Peyer's patch (tissue), 4 donors: ENCODE measurements around the gene USPL1.

Experiments
- POLR2A ChIP-seq, 2 donors: fragments of 450-650 bp; IDR thresholded peaks; one replicate each; pipeline ENCODE4 v1.5.1; 2017; ENCODE audit warnings: antibody characterized with exemption in 2 of 2, mild to moderate bottlenecking in 2 of 2, moderate library complexity in 2 of 2
- TF ChIP-seq, protein P1 (sequence below), 6 experiments: fragments of 450-650 bp in 4 of 6; fragments of 200-600 bp in 2 of 6; sonication (generic) in 1 of 6; IDR thresholded peaks; one replicate each; pipeline ENCODE4 v1.5.1; 2017 to 2019; ENCODE audit warnings: antibody characterized with exemption in 6 of 6, mild to moderate bottlenecking in 3 of 6, moderate library complexity in 1 of 6

DNA sequence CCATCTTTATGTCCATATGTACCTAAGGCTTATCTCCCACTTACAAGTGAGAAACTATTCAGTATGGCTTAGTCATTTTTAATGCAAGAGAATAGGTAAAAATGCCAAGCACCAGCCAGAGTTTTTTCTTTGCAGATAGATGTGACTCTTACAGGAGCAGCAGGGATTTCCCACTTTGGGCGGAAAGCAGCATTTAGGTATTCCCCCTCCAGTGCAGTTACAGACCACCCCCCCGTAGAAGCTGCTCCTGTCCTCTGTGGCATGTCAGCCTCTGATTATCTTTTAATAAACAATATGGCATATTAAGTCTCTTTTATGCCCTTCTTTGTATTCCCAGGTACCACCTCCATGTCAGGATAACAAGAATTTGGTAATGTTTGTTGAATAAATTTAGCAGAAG lies 24.7 kb upstream of the USPL1 start:
- no peak for TF ChIP-seq POLR2A (IDR thresholded peaks at IDR 0.05)
- TF ChIP-seq, protein P1, sequence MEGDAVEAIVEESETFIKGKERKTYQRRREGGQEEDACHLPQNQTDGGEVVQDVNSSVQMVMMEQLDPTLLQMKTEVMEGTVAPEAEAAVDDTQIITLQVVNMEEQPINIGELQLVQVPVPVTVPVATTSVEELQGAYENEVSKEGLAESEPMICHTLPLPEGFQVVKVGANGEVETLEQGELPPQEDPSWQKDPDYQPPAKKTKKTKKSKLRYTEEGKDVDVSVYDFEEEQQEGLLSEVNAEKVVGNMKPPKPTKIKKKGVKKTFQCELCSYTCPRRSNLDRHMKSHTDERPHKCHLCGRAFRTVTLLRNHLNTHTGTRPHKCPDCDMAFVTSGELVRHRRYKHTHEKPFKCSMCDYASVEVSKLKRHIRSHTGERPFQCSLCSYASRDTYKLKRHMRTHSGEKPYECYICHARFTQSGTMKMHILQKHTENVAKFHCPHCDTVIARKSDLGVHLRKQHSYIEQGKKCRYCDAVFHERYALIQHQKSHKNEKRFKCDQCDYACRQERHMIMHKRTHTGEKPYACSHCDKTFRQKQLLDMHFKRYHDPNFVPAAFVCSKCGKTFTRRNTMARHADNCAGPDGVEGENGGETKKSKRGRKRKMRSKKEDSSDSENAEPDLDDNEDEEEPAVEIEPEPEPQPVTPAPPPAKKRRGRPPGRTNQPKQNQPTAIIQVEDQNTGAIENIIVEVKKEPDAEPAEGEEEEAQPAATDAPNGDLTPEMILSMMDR (IDR thresholded peaks at IDR 0.05), result no peak
